MM.1S (cell line): Measurements from ENCODE around the gene CNTNAP2.

Experiments used
- DNase-seq: peaks from one replicate; pipeline ENCODE4 v3.0.0-alpha.2; 2015
- H2AFZ ChIP-seq: fragments of 300-600 bp; sonication (generic); 2 replicates; pipeline ENCODE4 v1.6.0; 2016; ENCODE audit warnings: antibody characterized with exemption, low read length
- H3F3A ChIP-seq: fragments of 300-600 bp; sonication (generic); 2 replicates; pipeline ENCODE4 v1.6.1; 2016; ENCODE audit warnings: mild to moderate bottlenecking, antibody characterized with exemption, low read length, moderate library complexity, mixed read lengths; ENCODE audit not compliant: insufficient read depth
- H3K27ac ChIP-seq: fragments of 300-600 bp; sonication (generic); 2 replicates; pipeline ENCODE4 v1.5.1; 2016; ENCODE audit warnings: mild to moderate bottlenecking, low read length
- H3K27me3 ChIP-seq: fragments of 300-600 bp; sonication (generic); replicated peaks from 2 replicates; pipeline ENCODE4 v1.6.0; 2016; ENCODE audit warnings: low read length; ENCODE audit not compliant: insufficient read depth
- H3K36me3 ChIP-seq: fragments of 300-600 bp; sonication (generic); replicated peaks from 2 replicates; pipeline ENCODE4 v1.6.1; 2016; ENCODE audit warnings: mild to moderate bottlenecking, low read length, mixed read lengths; ENCODE audit not compliant: insufficient read depth
- H3K4me1 ChIP-seq: fragments of 300-600 bp; sonication (generic); 2 replicates; pipeline ENCODE4 v1.6.1; 2016; ENCODE audit warnings: low read length, mixed read lengths
- H3K4me2 ChIP-seq: fragments of 300-600 bp; sonication (generic); 2 replicates; pipeline ENCODE4 v1.6.0; 2016; ENCODE audit warnings: low read depth, low read length
- H3K4me3 ChIP-seq: fragments of 300-600 bp; sonication (generic); 2 replicates; pipeline ENCODE4 v1.5.1; 2016; ENCODE audit warnings: low read length, mixed read lengths
- H3K79me2 ChIP-seq: fragments of 300-600 bp; sonication (generic); 2 replicates; pipeline ENCODE4 v1.6.1; 2016; ENCODE audit warnings: mixed run types, low read length, mixed read lengths
- H3K9ac ChIP-seq: fragments of 300-600 bp; sonication (generic); 2 replicates; pipeline ENCODE4 v1.6.1; 2016; ENCODE audit warnings: low read length, mixed read lengths
- H3K9me2 ChIP-seq: fragments of 300-600 bp; sonication (generic); replicated peaks from 2 replicates; pipeline ENCODE4 v1.6.1; 2016; ENCODE audit warnings: mild to moderate bottlenecking, low read length, mixed read lengths; ENCODE audit not compliant: insufficient read depth
- H3K9me3 ChIP-seq: fragments of 300-600 bp; sonication (generic); replicated peaks from 2 replicates; pipeline ENCODE4 v1.6.1; 2016; ENCODE audit warnings: mild to moderate bottlenecking, low read length, mixed read lengths; ENCODE audit not compliant: insufficient read depth
- H4K20me1 ChIP-seq: fragments of 300-600 bp; sonication (generic); 2 replicates; pipeline ENCODE4 v1.6.1; 2016; ENCODE audit warnings: mild to moderate bottlenecking, low read length, moderate library complexity, mixed read lengths; ENCODE audit not compliant: insufficient read depth
- EZH2 ChIP-seq: fragments of 300-600 bp; sonication (generic); optimal IDR thresholded peaks from 2 replicates; pipeline ENCODE3; 2017; ENCODE audit warnings: low read depth, mild to moderate bottlenecking, antibody characterized with exemption, low read length, mixed read lengths
- EZH2phosphoT487 ChIP-seq: fragments of 300-600 bp; sonication (generic); IDR thresholded peaks from 2 replicates; pipeline ENCODE4 v1.6.1; 2018; ENCODE audit warnings: antibody characterized with exemption, low read length
- TF ChIP-seq, protein P1 (sequence below): fragments of 300-600 bp; sonication (generic); IDR thresholded peaks from 2 replicates; pipeline ENCODE4 v1.5.1; 2016; ENCODE audit warnings: antibody characterized with exemption, low read length, mixed read lengths

CNTNAP2 gene

GRCh38 chr7:147700702-147701101 is 1584.1 kb downstream of the CNTNAP2 start:
- Histone ChIP-seq H4K20me1 (no peaks in the 10 kb centered on the region), H3K4me3 (no peak overlapping the region), H3F3A (no peaks in the 10 kb centered on the region), H3K9me2 (no peaks in the 10 kb centered on the region), H3K27ac (no peak overlapping the region), H3K9me3 (no peaks in the 10 kb centered on the region), H2AFZ (no peak overlapping the region), H3K36me3 (no peaks in the 10 kb centered on the region), H3K79me2 (no peaks in the 10 kb centered on the region), H3K4me2 (no peak overlapping the region), H3K4me1 (no peaks in the 10 kb centered on the region), H3K9ac (no peak overlapping the region), H3K27me3 (no peaks in the 10 kb centered on the region)
- DNase-seq = no peak
- TF ChIP-seq, protein P1, sequence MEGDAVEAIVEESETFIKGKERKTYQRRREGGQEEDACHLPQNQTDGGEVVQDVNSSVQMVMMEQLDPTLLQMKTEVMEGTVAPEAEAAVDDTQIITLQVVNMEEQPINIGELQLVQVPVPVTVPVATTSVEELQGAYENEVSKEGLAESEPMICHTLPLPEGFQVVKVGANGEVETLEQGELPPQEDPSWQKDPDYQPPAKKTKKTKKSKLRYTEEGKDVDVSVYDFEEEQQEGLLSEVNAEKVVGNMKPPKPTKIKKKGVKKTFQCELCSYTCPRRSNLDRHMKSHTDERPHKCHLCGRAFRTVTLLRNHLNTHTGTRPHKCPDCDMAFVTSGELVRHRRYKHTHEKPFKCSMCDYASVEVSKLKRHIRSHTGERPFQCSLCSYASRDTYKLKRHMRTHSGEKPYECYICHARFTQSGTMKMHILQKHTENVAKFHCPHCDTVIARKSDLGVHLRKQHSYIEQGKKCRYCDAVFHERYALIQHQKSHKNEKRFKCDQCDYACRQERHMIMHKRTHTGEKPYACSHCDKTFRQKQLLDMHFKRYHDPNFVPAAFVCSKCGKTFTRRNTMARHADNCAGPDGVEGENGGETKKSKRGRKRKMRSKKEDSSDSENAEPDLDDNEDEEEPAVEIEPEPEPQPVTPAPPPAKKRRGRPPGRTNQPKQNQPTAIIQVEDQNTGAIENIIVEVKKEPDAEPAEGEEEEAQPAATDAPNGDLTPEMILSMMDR = no peak
- no peak for TF ChIP-seq EZH2phosphoT487
- no peak for TF ChIP-seq EZH2

DNA sequence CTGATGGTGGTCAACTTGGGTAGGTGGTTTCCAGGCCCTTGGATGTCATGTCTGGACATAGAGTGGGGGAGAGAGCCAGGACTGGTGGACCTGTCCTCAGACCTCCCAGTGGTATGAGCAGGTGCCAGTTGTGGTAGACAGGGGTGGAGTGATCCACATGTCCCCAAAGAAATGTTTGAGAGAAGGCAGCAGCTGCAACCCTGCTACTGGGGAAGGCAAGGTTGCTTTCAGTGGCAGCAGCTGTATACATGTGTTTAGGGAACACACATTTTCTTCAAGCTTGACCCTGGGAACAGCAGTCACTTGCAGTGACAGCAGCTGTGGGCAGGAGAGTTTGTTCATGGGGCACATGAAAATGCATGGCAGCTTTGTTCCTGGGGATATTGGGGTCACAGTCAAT is 1591.3 kb downstream of the CNTNAP2 start:
- Histone ChIP-seq H3K9ac (no peak overlapping the region), H3K27ac (no peak overlapping the region), H2AFZ (no peak overlapping the region), H3K36me3 (no peaks in the 10 kb centered on the region), H3K79me2 (no peaks in the 10 kb centered on the region), H3K27me3 (no peaks in the 10 kb centered on the region), H3K4me3 (no peak overlapping the region), H3F3A (no peaks in the 10 kb centered on the region), H3K4me2 (no peak overlapping the region), H3K4me1 (no peaks in the 10 kb centered on the region), H4K20me1 (no peaks in the 10 kb centered on the region), H3K9me2 (no peaks in the 10 kb centered on the region), H3K9me3 (no peaks in the 10 kb centered on the region)
- TF ChIP-seq EZH2phosphoT487 (no peak), EZH2 (no peak)
- TF ChIP-seq, protein P1 = no peak
- DNase-seq = no peak

DNA sequence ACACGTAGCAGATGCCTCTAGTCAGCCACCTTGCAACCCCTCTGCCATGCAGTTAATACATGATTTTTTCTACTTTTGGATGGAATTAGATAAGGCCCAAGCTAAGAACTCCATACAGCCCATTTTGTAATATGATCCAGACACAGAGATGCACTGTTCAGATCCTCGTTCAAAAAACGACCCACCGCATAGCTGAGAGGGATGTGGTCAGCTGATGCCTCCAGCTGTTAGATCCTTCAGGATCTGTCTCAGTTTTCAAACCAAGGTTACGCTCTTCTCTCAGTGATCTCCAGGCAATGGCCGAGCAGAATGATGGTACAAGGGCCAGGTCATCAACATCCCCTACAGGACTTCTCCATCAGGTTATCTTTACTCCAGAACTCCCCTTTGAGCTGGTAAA is 1592.3 kb downstream of the CNTNAP2 start:
- no peak for TF ChIP-seq EZH2
- TF ChIP-seq, protein P1 = no peak
- no peak for DNase-seq
- Histone ChIP-seq H3F3A (no peaks in the 10 kb centered on the region), H3K9me3 (no peaks in the 10 kb centered on the region), H3K9ac (no peak overlapping the region), H2AFZ (no peak overlapping the region), H3K4me1 (no peaks in the 10 kb centered on the region), H3K4me2 (no peak overlapping the region), H3K36me3 (no peaks in the 10 kb centered on the region), H3K27me3 (no peaks in the 10 kb centered on the region), H3K27ac (no peak overlapping the region), H3K79me2 (no peaks in the 10 kb centered on the region), H3K9me2 (no peaks in the 10 kb centered on the region), H4K20me1 (no peaks in the 10 kb centered on the region), H3K4me3 (no peak overlapping the region)
